Astrocyte (in vitro differentiated cells and primary cell): ENCODE results near the gene FLRT1.

Source experiments
- CTCF ChIP-seq: IDR thresholded peaks from 2 replicates; pipeline ENCODE4 v1.5.1; 2011; ENCODE audit warnings: low read depth, mild to moderate bottlenecking, inconsistent platforms, low read length, moderate library complexity; ENCODE audit not compliant: insufficient read depth
- EZH2 ChIP-seq: IDR thresholded peaks from 2 replicates; pipeline ENCODE4 v1.6.1; 2012; ENCODE audit warnings: mild to moderate bottlenecking, low read length, inconsistent platforms; ENCODE audit not compliant: insufficient read depth

GRCh38 chr11:64010783-64011182 is 24.9 kb upstream of the FLRT1 start:
- no peak for TF ChIP-seq CTCF
- no peak for TF ChIP-seq EZH2
